HepG2 (cell line): ENCODE results near the gene HS6ST1. TPM values are rescaled to one million over a fixed set of nuclear protein-coding genes. Genes with fewer than 3 reads are reported as not detected.

Experiments used
- ATAC-seq: fragments of 200-7000 bp; cut with Tn5 transposase; 3 replicates; pipeline ENCODE4 v1.9.1; 2020; ENCODE audit warnings: mild to moderate bottlenecking, moderate library complexity
- BruUV-seq: library from RNA; stranded (reverse); fragments of 400-500 nt; replicated peaks from 2 replicates; lab custom pipeline; 2021; lab: Mats Ljungman, UMichigan
- CTCF ChIA-PET: fragments of 300-600 bp; formaldehyde crosslinking; extraction: SDS; loops from one replicate; lab custom pipeline; 2021; ENCODE audit warnings: low total read pairs, inconsistent platforms, low intra/inter-chr PET ratio; lab: Yijun Ruan, JAX
- POLR2A ChIA-PET: fragments of 350-600 bp; sonication (Branson Sonifier 250); formaldehyde crosslinking; loops from one replicate; lab custom pipeline; 2020; ENCODE audit warnings: antibody characterized with exemption, inconsistent platforms; lab: Yijun Ruan, JAX
- DNase-seq: peaks from one replicate; pipeline ENCODE4 v3.0.0-alpha.2; 2015; ENCODE audit warnings: low spot score
- FAIRE-seq: peaks from 3 replicates; lab custom pipeline; 2011; peaks lifted over from hg19 to GRCh38; lab: Jason Lieb, UNC
- H2AFZ ChIP-seq: one replicate; pipeline ENCODE4 v1.6.1; 2011; ENCODE audit warnings: low read length, inconsistent platforms
- H3K27ac ChIP-seq: fragments of 300-600 bp; 3 replicates; pipeline ENCODE4 v1.8.0; 2011; ENCODE audit warnings: mixed run types, mild to moderate bottlenecking, mixed read lengths, low read length, inconsistent platforms; ENCODE audit not compliant: insufficient read depth; ENCODE audit errors: extremely low read length
- H3K27me3 ChIP-seq, 2 experiments: fragments of 200-600 bp in 1 of 2; 2 replicates in 1 of 2; 3 replicates in 1 of 2; pipeline versions ENCODE4 v1.6.0 to v1.8.0; 2011; ENCODE audit warnings: low read length in 2 of 2, mild to moderate bottlenecking in 2 of 2, moderate library complexity in 2 of 2, inconsistent platforms in 1 of 2; ENCODE audit not compliant: insufficient read depth in 2 of 2, control insufficient read depth in 1 of 2
- H3K36me3 ChIP-seq, 2 experiments: fragments of 200-600 bp in 1 of 2; replicated peaks in 1 of 2; 2 replicates in 1 of 2; 3 replicates in 1 of 2; pipeline versions ENCODE4 v1.5.1 to v1.8.0; 2011; ENCODE audit warnings: low read length in 2 of 2, inconsistent platforms in 1 of 2; ENCODE audit not compliant: insufficient read depth in 2 of 2, control insufficient read depth in 1 of 2
- H3K4me1 ChIP-seq: 2 replicates; pipeline ENCODE4 v1.5.1; 2012; ENCODE audit warnings: low read length, inconsistent platforms; ENCODE audit not compliant: insufficient read depth
- H3K4me2 ChIP-seq: 2 replicates; pipeline ENCODE4 v1.6.0; 2011; ENCODE audit warnings: low read depth, low read length, inconsistent platforms
- H3K4me3 ChIP-seq, 3 experiments: fragments of 200-600 bp in 1 of 3; sonication (generic), shearing (Covaris generic) in 1 of 3; replicated peaks in 1 of 3; 2 replicates each; pipeline ENCODE4 v1.5.1; 2011 to 2016; ENCODE audit warnings: low read length in 3 of 3, inconsistent platforms in 2 of 3, low read depth in 2 of 3, mild to moderate bottlenecking in 2 of 3, control low read depth in 1 of 3, mixed read lengths in 1 of 3; ENCODE audit not compliant: insufficient read depth in 1 of 3
- H3K79me2 ChIP-seq: one replicate; pipeline ENCODE4 v1.6.1; 2011; ENCODE audit warnings: low read length, inconsistent platforms; ENCODE audit not compliant: insufficient read depth
- H3K9ac ChIP-seq: 2 replicates; pipeline ENCODE4 v1.6.0; 2011; ENCODE audit warnings: mild to moderate bottlenecking, low read depth, low read length, inconsistent platforms; ENCODE audit not compliant: insufficient read depth
- H3K9me3 ChIP-seq: 2 replicates; pipeline ENCODE4 v1.5.1; 2012; ENCODE audit warnings: mild to moderate bottlenecking, low read length
- H4K20me1 ChIP-seq: 2 replicates; pipeline ENCODE4 v1.6.0; 2011; ENCODE audit warnings: inconsistent platforms, mild to moderate bottlenecking, low read length, moderate library complexity; ENCODE audit not compliant: insufficient read depth
- ARNT2 ChIP-seq: sonication (generic); formaldehyde crosslinking; IDR thresholded peaks from 2 replicates; pipeline ENCODE4 v1.8.0; 2022; ENCODE audit warnings: mild to moderate bottlenecking, low read depth, missing genetic modification reagents, moderate library complexity
- CTCF ChIP-seq: sonication (generic); formaldehyde crosslinking; IDR thresholded peaks from 2 replicates; pipeline ENCODE4 v1.5.0; 2020; ENCODE audit warnings: mild to moderate bottlenecking, missing genetic modification reagents, moderate library complexity
- HIVEP1 ChIP-seq: sonication (generic); formaldehyde crosslinking; IDR thresholded peaks from 2 replicates; pipeline ENCODE4 v1.4.0; 2020; ENCODE audit warnings: mild to moderate bottlenecking, missing genetic modification reagents
- PAX8 ChIP-seq: sonication (generic); formaldehyde crosslinking; IDR thresholded peaks from 2 replicates; pipeline ENCODE4 v1.8.0; 2022; ENCODE audit warnings: mild to moderate bottlenecking, missing genetic modification reagents, borderline replicate concordance
- RAD21 ChIP-seq: fragments of 450-650 bp; formaldehyde crosslinking; IDR thresholded peaks from 2 replicates; pipeline ENCODE4 v1.5.0; 2020; ENCODE audit warnings: mild to moderate bottlenecking
- RFXAP ChIP-seq: sonication (generic); formaldehyde crosslinking; IDR thresholded peaks from 2 replicates; pipeline ENCODE4 v1.4.0; 2020; ENCODE audit warnings: missing genetic modification reagents, borderline replicate concordance
- SAP130 ChIP-seq: IDR thresholded peaks from 2 replicates; pipeline ENCODE4 v1.6.1; 2016; ENCODE audit warnings: low read depth
- SIN3B ChIP-seq: fragments of 150-350 bp; IDR thresholded peaks from 2 replicates; pipeline ENCODE4 v1.6.1; 2014; ENCODE audit warnings: low read length
- ZFYVE20 ChIP-seq: sonication (generic); formaldehyde crosslinking; IDR thresholded peaks from 2 replicates; pipeline ENCODE4 v1.8.0; 2023; ENCODE audit warnings: low read depth, mild to moderate bottlenecking, moderate library complexity, missing genetic modification reagents, borderline replicate concordance
- ZNF136 ChIP-seq: sonication (generic); formaldehyde crosslinking; IDR thresholded peaks from 2 replicates; pipeline ENCODE4 v1.8.1; 2022; ENCODE audit warnings: low read depth, mild to moderate bottlenecking, moderate library complexity, missing genetic modification reagents
- ZNF317 ChIP-seq: sonication (generic); formaldehyde crosslinking; IDR thresholded peaks from 2 replicates; pipeline ENCODE4 v1.5.0; 2020; ENCODE audit warnings: mild to moderate bottlenecking, missing genetic modification reagents
- ZNF558 ChIP-seq: sonication (generic); formaldehyde crosslinking; IDR thresholded peaks from 2 replicates; pipeline ENCODE4 v1.9.0; 2022; ENCODE audit warnings: mild to moderate bottlenecking, missing genetic modification reagents, borderline replicate concordance
- ZNF672 ChIP-seq: sonication (generic); formaldehyde crosslinking; IDR thresholded peaks from 2 replicates; pipeline ENCODE4 v1.8.1; 2022; ENCODE audit warnings: missing genetic modification reagents
- WGBS: methylation state at CpG from one replicate; pipeline ENCODE4 v1.1.6; 2017; ENCODE audit warnings: low lambda C conversion rate; 5-methylcytosine and 5-hydroxymethylcytosine counted together
- in situ Hi-C: cut with HindIII; loops from 2 replicates; pipeline ENCODE4 v1.10.0; 2017; ENCODE audit warnings: low pct_unique_long_range_greater_than_20kb; ENCODE audit not compliant: extremely low pct_ligation_motif_present
- intact Hi-C: fragments of 100-400 bp; cut with micrococcal nuclease; formaldehyde crosslinking; loops from one replicate; pipeline ENCODE4 v1.10.0; 2022; ENCODE audit not compliant: unreplicated experiment
- polyA plus RNA-seq, 8 experiments: library from polyadenylated mRNA; depleted of rRNA in 3 of 8; stranded (reverse) in 7 of 8; unstranded in 1 of 8; fragments of >200 nt; fragmentation: Illumina TruSeq in 4 of 8; extraction: Trizol in 4 of 8; gene quantifications; 2 replicates each; pipeline versions ENCODE4 v1.2.1 to v1.2.3, GENCODE V29; 2011 to 2016; ENCODE audit warnings: low read depth in 4 of 8, missing spikeins in 1 of 8, mixed read lengths in 1 of 8; ENCODE audit not compliant: insufficient read depth in 1 of 8
- total RNA-seq, 5 experiments: library from RNA; depleted of rRNA; stranded (reverse); fragments of >200 nt; fragmentation: Illumina TruSeq; extraction: Trizol; gene quantifications; 2 replicates each; pipeline ENCODE4 v1.2.3, GENCODE V29; 2016; ENCODE audit warnings: low read depth in 1 of 5
- TF ChIP-seq, protein P1 (sequence below): sonication (generic); formaldehyde crosslinking; IDR thresholded peaks from 2 replicates; pipeline ENCODE4 v1.9.0; 2021; ENCODE audit warnings: missing genetic modification reagents, mild to moderate bottlenecking, borderline replicate concordance
- TF ChIP-seq, protein P2 (sequence below): sonication (generic); formaldehyde crosslinking; IDR thresholded peaks from 2 replicates; pipeline ENCODE4 v1.5.0; 2020; ENCODE audit warnings: missing genetic modification reagents
- TF ChIP-seq, protein P3 (sequence below): sonication (generic); formaldehyde crosslinking; conservative IDR thresholded peaks from 2 replicates; pipeline ENCODE4 v1.4.0; 2020; ENCODE audit warnings: missing genetic modification reagents

The HS6ST1 gene
- total and polyA plus RNA-seq, 2 of the 13 experiments (the other 11 are each of a cell fraction or from before 2014, with no cell fraction given), result 34.5 to 84.6 TPM

- Histone ChIP-seq H3K9ac (no peak overlapping the region), H3K9me3 (0 out of 2 replicates have a peak, but pooled peaks cover 3% of the 10 kb centered on the region), H2AFZ (no peak overlapping the region), H3K4me2 (no peak overlapping the region), H3K79me2 (peaks cover 47% of the 10 kb centered on the region), H4K20me1 (peaks cover 36% of the 10 kb centered on the region; the same call in 1 of the 2 replicates), H3K36me3 (peaks cover 54 to 86% of the 10 kb centered on the region in 2 experiments), H3K27ac (no peak overlapping the region), H3K27me3 (no peaks in the 10 kb centered on the region), H3K4me1 (peaks cover 19% of the 10 kb centered on the region; the same call in 1 of the 2 replicates), H3K4me3 (no peak overlapping the region)
- ChIA-PET CTCF (no interaction called here), POLR2A (no interaction called here)
- FAIRE-seq (no peak), DNase-seq (no peak), ATAC-seq (no peak)
- in situ Hi-C loops, result no loop called here
- intact Hi-C loops, result no loop called here
- 91% methylated on average over 11 of the region's 14 CpGs for WGBS
- BruUV-seq, result no TSS peak
- no peak for TF ChIP-seq ZNF558 (CRISPR knock-in tag)
- no peak for TF ChIP-seq PAX8
- no peak for TF ChIP-seq ZNF136 (CRISPR knock-in tag)
- no peak for TF ChIP-seq SAP130 (CRISPR knock-in tag)
- TF ChIP-seq, protein P1, sequence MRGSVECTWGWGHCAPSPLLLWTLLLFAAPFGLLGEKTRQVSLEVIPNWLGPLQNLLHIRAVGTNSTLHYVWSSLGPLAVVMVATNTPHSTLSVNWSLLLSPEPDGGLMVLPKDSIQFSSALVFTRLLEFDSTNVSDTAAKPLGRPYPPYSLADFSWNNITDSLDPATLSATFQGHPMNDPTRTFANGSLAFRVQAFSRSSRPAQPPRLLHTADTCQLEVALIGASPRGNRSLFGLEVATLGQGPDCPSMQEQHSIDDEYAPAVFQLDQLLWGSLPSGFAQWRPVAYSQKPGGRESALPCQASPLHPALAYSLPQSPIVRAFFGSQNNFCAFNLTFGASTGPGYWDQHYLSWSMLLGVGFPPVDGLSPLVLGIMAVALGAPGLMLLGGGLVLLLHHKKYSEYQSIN, result no peak
- no peak for TF ChIP-seq ZNF672 (CRISPR knock-in tag)
- no peak for TF ChIP-seq ZNF317 (CRISPR knock-in tag)
- peak; percentile 31; the same call in 1 of the 2 replicates for TF ChIP-seq HIVEP1 (CRISPR knock-in tag)
- no peak for TF ChIP-seq RFXAP (CRISPR knock-in tag)
- no peak for TF ChIP-seq ZFYVE20 (CRISPR knock-in tag)
- TF ChIP-seq, protein P2, sequence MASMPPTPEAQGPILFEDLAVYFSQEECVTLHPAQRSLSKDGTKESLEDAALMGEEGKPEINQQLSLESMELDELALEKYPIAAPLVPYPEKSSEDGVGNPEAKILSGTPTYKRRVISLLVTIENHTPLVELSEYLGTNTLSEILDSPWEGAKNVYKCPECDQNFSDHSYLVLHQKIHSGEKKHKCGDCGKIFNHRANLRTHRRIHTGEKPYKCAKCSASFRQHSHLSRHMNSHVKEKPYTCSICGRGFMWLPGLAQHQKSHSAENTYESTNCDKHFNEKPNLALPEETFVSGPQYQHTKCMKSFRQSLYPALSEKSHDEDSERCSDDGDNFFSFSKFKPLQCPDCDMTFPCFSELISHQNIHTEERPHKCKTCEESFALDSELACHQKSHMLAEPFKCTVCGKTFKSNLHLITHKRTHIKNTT (CRISPR knock-in tag), result no peak
- TF ChIP-seq, protein P3, sequence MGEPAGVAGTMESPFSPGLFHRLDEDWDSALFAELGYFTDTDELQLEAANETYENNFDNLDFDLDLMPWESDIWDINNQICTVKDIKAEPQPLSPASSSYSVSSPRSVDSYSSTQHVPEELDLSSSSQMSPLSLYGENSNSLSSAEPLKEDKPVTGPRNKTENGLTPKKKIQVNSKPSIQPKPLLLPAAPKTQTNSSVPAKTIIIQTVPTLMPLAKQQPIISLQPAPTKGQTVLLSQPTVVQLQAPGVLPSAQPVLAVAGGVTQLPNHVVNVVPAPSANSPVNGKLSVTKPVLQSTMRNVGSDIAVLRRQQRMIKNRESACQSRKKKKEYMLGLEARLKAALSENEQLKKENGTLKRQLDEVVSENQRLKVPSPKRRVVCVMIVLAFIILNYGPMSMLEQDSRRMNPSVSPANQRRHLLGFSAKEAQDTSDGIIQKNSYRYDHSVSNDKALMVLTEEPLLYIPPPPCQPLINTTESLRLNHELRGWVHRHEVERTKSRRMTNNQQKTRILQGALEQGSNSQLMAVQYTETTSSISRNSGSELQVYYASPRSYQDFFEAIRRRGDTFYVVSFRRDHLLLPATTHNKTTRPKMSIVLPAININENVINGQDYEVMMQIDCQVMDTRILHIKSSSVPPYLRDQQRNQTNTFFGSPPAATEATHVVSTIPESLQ (CRISPR knock-in tag), result no peak
- no peak for TF ChIP-seq CTCF (CRISPR knock-in tag)
- no peak for TF ChIP-seq RAD21
- no peak for TF ChIP-seq SIN3B
- 0 out of 2 replicates have a peak, but pooled peaks have one; percentile 23 for TF ChIP-seq ARNT2 (CRISPR knock-in tag)
These were observed 40.5 kb downstream of the HS6ST1 start for GRCh38 chr2:128277961-128278681.
